Measurements from ENCODE around the gene MVK.

DNA sequence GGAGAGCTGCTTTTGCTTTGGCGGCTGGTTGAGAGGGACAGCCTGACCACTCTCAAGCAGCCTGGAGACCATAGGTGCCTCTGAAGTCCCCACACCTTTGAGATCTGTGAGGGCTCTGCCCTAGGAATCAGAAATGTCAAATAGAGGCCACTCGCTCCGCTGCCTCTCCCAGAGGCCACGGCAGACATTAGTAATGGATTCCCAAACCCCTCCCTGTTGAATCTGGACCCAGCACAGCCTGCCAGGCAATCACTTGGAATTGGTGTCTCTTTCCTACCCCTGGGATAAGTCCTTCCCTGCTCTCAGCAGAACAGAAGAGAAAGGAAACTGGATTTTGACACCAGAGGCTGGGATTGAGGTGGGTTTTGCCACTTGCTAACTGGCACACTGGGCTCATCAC lies 25.3 kb upstream of the MVK start:
- TF ChIP-seq POLR2A (IDR thresholded peaks at IDR 0.05), result no peak
- TF ChIP-seq, protein P1, sequence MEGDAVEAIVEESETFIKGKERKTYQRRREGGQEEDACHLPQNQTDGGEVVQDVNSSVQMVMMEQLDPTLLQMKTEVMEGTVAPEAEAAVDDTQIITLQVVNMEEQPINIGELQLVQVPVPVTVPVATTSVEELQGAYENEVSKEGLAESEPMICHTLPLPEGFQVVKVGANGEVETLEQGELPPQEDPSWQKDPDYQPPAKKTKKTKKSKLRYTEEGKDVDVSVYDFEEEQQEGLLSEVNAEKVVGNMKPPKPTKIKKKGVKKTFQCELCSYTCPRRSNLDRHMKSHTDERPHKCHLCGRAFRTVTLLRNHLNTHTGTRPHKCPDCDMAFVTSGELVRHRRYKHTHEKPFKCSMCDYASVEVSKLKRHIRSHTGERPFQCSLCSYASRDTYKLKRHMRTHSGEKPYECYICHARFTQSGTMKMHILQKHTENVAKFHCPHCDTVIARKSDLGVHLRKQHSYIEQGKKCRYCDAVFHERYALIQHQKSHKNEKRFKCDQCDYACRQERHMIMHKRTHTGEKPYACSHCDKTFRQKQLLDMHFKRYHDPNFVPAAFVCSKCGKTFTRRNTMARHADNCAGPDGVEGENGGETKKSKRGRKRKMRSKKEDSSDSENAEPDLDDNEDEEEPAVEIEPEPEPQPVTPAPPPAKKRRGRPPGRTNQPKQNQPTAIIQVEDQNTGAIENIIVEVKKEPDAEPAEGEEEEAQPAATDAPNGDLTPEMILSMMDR (IDR thresholded peaks at IDR 0.05), result no peak
